Measurements from ENCODE around the gene AP1G2. TPM values are rescaled to one million over a fixed set of nuclear protein-coding genes. Genes with fewer than 3 reads are reported as not detected.

The AP1G2 gene
- total and polyA plus RNA-seq, 2 of the 13 experiments (the other 11 are each of a cell fraction or from before 2014, with no cell fraction given) = 96.9 to 611 TPM

GRCh38 chr14:23562822-23563472 is 4.6 kb downstream of the AP1G2 start (continued):
- TF ChIP-seq ZBTB40 (IDR thresholded peaks at IDR 0.05) (no peak), ZBTB40 (CRISPR knock-in tag; IDR thresholded peaks at IDR 0.05) (0 out of 2 replicates have a peak, but pooled peaks have one; percentile 13), TEAD2 (CRISPR knock-in tag; IDR thresholded peaks at IDR 0.05) (0 out of 2 replicates have a peak, but pooled peaks have one; percentile 26), ZNF574 (CRISPR knock-in tag; IDR thresholded peaks at IDR 0.05) (0 out of 2 replicates have a peak, but pooled peaks have one; percentile 25), PLRG1 (conservative IDR thresholded peaks at IDR 0.05) (no peak), SMAD1 (CRISPR knock-in tag; IDR thresholded peaks at IDR 0.05; ENCODE audit: borderline replicate concordance, low read depth) (0 out of 2 replicates have a peak, but pooled peaks have one; percentile 41), E2F5 (CRISPR knock-in tag; conservative IDR thresholded peaks at IDR 0.05) (0 out of 2 replicates have a peak, but pooled peaks have one; percentile 28), ZNF501 (CRISPR knock-in tag; IDR thresholded peaks at IDR 0.05) (peak; percentile 51; the same call in 1 of the 2 replicates), ZMAT3 (CRISPR knock-in tag; conservative IDR thresholded peaks at IDR 0.05) (peak; percentile 60; the same call in 1 of the 2 replicates), ZNF230 (CRISPR knock-in tag; IDR thresholded peaks at IDR 0.05) (peak; percentile 82; the same call in 1 of the 2 replicates), DNMT1 (CRISPR knock-in tag; IDR thresholded peaks at IDR 0.05) (no peak), PCBP2 (optimal IDR thresholded peaks at IDR 0.05; ENCODE audit: low read depth, low read length, poor library complexity, severe bottlenecking) (peak; percentile 61), ZZZ3 (CRISPR knock-in tag; IDR thresholded peaks at IDR 0.05; ENCODE audit: borderline replicate concordance) (no peak), PITX1 (CRISPR knock-in tag; IDR thresholded peaks at IDR 0.05) (no peak), ZSCAN30 (CRISPR knock-in tag; IDR thresholded peaks at IDR 0.05) (no peak), ZC3H4 (CRISPR knock-in tag; IDR thresholded peaks at IDR 0.05; ENCODE audit: borderline replicate concordance) (no peak), GATAD1 (CRISPR knock-in tag; IDR thresholded peaks at IDR 0.05) (peak; percentile 29; the same call in 1 of the 2 replicates), KLF13 (CRISPR knock-in tag; IDR thresholded peaks at IDR 0.05) (peak; percentile 45; the same call in 1 of the 2 replicates)
